Neural progenitor cell (in vitro differentiated cells): ENCODE measurements around the gene NFATC1.

Experiments
- CTCF ChIP-seq: fragments of 200-600 bp; sonication (generic); IDR thresholded peaks from 2 replicates; pipeline ENCODE4 v1.5.1; 2017; ENCODE audit warnings: antibody characterized with exemption, mild to moderate bottlenecking
- EZH2 ChIP-seq: fragments of 200-600 bp; sonication (generic); IDR thresholded peaks from 2 replicates; pipeline ENCODE4 v1.6.1; 2017; ENCODE audit warnings: antibody characterized with exemption, mild to moderate bottlenecking, moderate library complexity

- no peak for TF ChIP-seq CTCF
- TF ChIP-seq EZH2, result no peak
These were observed 13.6 kb downstream of the NFATC1 start for GRCh38 chr18:79409313-79409712.
